ENCODE data around the gene C16orf74. TPM values are rescaled to one million over a fixed set of nuclear protein-coding genes. Genes with fewer than 3 reads are reported as not detected.

C16orf74 gene
- total RNA-seq, 4 donors from 2014 or later = 1.5 to 6.2 (median 1.7) TPM; not detected in 1

- no peak for TF ChIP-seq CTCF (IDR thresholded peaks at IDR 0.05; ENCODE audit: low read depth)
Measured at GRCh38 chr16:85685251-85685650, 65.6 kb downstream of the C16orf74 start.

DNA sequence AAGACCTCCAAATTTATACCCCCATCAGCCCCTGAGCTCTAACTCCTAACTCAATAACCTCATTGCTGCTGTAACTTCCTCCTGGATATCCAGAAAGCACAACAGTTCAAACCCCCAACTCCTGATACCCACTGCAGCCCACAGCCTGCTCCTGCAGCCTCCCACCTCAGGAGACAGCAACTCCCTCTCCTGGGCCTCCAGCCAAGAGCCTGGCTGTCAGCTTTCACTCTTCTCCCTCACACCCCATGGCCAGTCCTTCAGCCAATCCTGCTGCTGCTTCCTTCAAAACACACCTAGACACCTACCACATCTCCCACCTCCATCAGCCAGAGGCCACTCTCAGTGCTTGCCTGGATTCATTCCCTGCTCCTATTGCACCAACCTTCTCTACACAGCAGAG lies 67.5 kb downstream of the C16orf74 start:
- no peak for TF ChIP-seq CTCF (IDR thresholded peaks at IDR 0.05; ENCODE audit: low read depth)

GRCh38 chr16:85682516-85682915 lies 68.4 kb downstream of the C16orf74 start:
- TF ChIP-seq CTCF (IDR thresholded peaks at IDR 0.05; ENCODE audit: low read depth) = no peak

DNA sequence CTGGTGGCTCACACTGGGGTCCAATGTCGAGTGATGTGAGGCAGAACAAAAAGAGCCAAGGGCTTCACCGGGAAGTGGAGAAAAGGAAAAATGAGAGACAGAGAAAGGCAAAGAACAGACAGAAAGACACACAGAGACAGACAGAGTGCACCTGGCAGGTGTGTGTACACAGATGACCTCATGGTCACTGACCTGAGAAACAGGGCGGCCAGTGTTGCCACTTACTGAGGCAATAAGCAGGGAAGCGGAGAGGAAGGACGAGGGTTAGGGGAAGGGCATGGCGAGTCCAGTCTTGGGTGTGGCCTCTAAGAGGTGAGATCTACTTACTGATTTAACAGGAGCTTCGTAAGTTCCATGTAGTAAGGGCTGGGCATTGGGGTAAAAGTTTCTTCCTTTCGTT lies 69.6 kb downstream of the C16orf74 start:
- no peak for TF ChIP-seq CTCF (IDR thresholded peaks at IDR 0.05; ENCODE audit: low read depth)

DNA sequence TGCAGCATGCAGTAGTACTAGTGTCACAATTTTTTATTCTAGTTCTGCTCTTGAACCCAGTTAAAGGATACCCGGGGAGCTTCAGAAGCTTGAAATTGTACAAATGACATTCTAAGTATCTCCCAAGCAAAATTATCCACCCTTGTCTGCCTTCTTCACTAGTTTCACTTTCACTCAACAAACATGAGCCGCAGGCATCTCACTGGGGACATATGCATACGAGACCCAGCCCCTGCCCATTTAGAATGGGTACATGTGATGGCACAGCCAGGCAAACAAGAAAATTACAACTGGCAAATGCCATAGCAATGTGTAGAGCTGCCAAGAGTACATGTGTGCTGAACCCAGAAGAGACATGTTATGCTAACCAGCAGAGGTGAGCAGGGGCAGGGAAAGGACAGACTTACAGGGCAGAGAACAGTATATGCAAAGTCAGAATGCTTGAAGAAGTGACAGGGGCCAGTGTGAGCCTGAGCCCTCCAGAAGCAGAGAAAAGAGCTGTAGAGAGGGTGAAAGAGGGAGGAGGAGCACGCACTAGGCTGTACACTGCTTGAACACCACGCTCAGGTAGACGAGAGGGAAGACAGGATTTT lies 70.4 kb downstream of the C16orf74 start:
- TF ChIP-seq CTCF (IDR thresholded peaks at IDR 0.05; ENCODE audit: low read depth) = no peak

DNA sequence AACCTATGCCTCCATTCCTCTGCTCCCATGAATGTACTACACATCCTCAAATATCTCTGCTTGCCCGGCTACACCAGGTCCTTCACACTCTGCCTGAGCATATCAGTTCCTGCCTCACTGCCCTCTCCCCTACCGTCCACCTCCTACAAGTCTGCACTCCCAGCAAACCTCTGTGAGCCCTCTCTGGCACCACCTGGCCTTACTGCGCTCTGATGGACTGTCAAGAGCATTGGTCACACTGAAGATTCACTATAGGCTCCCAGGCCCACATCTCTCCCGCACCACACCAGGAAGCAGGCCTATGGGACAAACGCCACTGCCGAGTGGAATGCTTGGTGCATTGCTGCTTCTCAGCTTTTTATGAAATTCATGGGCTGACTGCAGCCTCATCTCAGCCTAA lies 71.0 kb downstream of the C16orf74 start:
- no peak for TF ChIP-seq CTCF (IDR thresholded peaks at IDR 0.05; ENCODE audit: low read depth)

DNA sequence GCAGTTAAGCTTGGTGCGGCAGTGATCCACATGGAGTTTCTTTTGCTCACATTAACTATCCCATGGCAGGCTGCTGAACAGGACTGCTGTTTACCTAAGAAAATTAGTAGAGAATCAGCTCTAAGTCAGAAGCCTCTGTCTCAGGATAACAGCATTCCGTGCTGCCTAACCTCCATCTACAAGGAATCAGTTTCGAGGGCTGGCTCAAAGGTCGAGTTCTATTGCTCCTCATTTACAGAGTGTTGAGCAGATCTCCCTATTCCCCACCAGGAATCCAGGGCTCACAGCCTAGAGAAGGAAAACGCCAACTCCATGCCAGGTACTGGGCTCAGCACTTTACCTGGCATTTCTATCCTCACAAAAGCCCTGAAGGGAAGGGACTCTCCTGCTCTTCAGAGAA lies 72.1 kb downstream of the C16orf74 start:
- TF ChIP-seq CTCF (IDR thresholded peaks at IDR 0.05; ENCODE audit: low read depth) = no peak

Measured in subcutaneous adipose tissue (tissue), 4 donors.